Astrocyte (in vitro differentiated cells and primary cell): ENCODE data around the gene MDM1. TPM values are rescaled to one million over a fixed set of nuclear protein-coding genes. Genes with fewer than 3 reads are reported as not detected.

Source experiments
- DNase-seq: peaks from one replicate; pipeline ENCODE4 v3.0.0-alpha.2; 2010; ENCODE audit warnings: low read depth
- FAIRE-seq: peaks from 2 replicates; lab custom pipeline; 2011; peaks lifted over from hg19 to GRCh38; lab: Jason Lieb, UNC
- H2AFZ ChIP-seq: 2 replicates; pipeline ENCODE4 v1.6.0; 2012; ENCODE audit warnings: low read depth, low read length, inconsistent platforms
- H3K27ac ChIP-seq: 2 replicates; pipeline ENCODE4 v1.5.1; 2011; ENCODE audit warnings: low read depth, low read length, inconsistent platforms
- H3K27me3 ChIP-seq: 2 replicates; pipeline ENCODE4 v1.6.0; 2011; ENCODE audit warnings: low read length, inconsistent platforms; ENCODE audit not compliant: insufficient read depth
- H3K36me3 ChIP-seq: 2 replicates; pipeline ENCODE4 v1.5.1; 2011; ENCODE audit warnings: low read length, inconsistent platforms; ENCODE audit not compliant: insufficient read depth
- H3K4me1 ChIP-seq: 2 replicates; pipeline ENCODE4 v1.5.1; 2011; ENCODE audit warnings: low read length, inconsistent platforms; ENCODE audit not compliant: insufficient read depth
- H3K4me2 ChIP-seq: 2 replicates; pipeline ENCODE4 v1.6.0; 2012; ENCODE audit warnings: low read length, inconsistent platforms
- H3K4me3 ChIP-seq: 2 replicates; pipeline ENCODE4 v1.5.1; 2011; ENCODE audit warnings: low read depth, mild to moderate bottlenecking, low read length, inconsistent platforms; ENCODE audit not compliant: insufficient read depth
- H3K79me2 ChIP-seq: 2 replicates; pipeline ENCODE4 v1.6.0; 2012; ENCODE audit warnings: mild to moderate bottlenecking, low read length, inconsistent platforms; ENCODE audit not compliant: insufficient read depth
- H3K9ac ChIP-seq: 2 replicates; pipeline ENCODE4 v1.6.0; 2012; ENCODE audit warnings: mild to moderate bottlenecking, low read length, inconsistent platforms
- H3K9me3 ChIP-seq: 2 replicates; pipeline ENCODE4 v1.5.1; 2012; ENCODE audit warnings: low read depth, mild to moderate bottlenecking, low read length, inconsistent platforms; ENCODE audit not compliant: insufficient read depth
- H4K20me1 ChIP-seq: 2 replicates; pipeline ENCODE4 v1.6.0; 2012; ENCODE audit warnings: low read length, inconsistent platforms; ENCODE audit not compliant: insufficient read depth
- H3K27ac Mint-ChIP-seq: one replicate; pipeline ENCODE4 v1.8.0; 2021; ENCODE audit warnings: mild to moderate bottlenecking, mixed read lengths; ENCODE audit not compliant: unreplicated experiment
- H3K27me3 Mint-ChIP-seq: one replicate; pipeline ENCODE4 v1.8.0; 2021; ENCODE audit warnings: low read depth, mixed read lengths; ENCODE audit not compliant: unreplicated experiment
- H3K36me3 Mint-ChIP-seq: one replicate; pipeline ENCODE4 v1.8.0; 2021; ENCODE audit warnings: low read depth, mixed read lengths; ENCODE audit not compliant: unreplicated experiment
- H3K4me1 Mint-ChIP-seq: one replicate; pipeline ENCODE4 v1.8.0; 2021; ENCODE audit warnings: low read depth, mixed read lengths; ENCODE audit not compliant: unreplicated experiment
- H3K4me3 Mint-ChIP-seq: one replicate; pipeline ENCODE4 v1.8.0; 2021; ENCODE audit warnings: mild to moderate bottlenecking, moderate library complexity, mixed read lengths; ENCODE audit not compliant: unreplicated experiment
- H3K9me3 Mint-ChIP-seq: one replicate; pipeline ENCODE4 v1.8.0; 2021; ENCODE audit warnings: mild to moderate bottlenecking, mixed read lengths; ENCODE audit not compliant: unreplicated experiment
- CTCF ChIP-seq: IDR thresholded peaks from 2 replicates; pipeline ENCODE4 v1.5.1; 2011; ENCODE audit warnings: low read depth, mild to moderate bottlenecking, inconsistent platforms, low read length, moderate library complexity; ENCODE audit not compliant: insufficient read depth
- EZH2 ChIP-seq: IDR thresholded peaks from 2 replicates; pipeline ENCODE4 v1.6.1; 2012; ENCODE audit warnings: mild to moderate bottlenecking, low read length, inconsistent platforms; ENCODE audit not compliant: insufficient read depth
- total RNA-seq: library from RNA; stranded (reverse); gene quantifications from 2 replicates; pipeline ENCODE4 v1.2.1, GENCODE V29; 2021

MDM1 gene
- total RNA-seq, 1 donor from 2014 or later, result 10.8 TPM

DNA sequence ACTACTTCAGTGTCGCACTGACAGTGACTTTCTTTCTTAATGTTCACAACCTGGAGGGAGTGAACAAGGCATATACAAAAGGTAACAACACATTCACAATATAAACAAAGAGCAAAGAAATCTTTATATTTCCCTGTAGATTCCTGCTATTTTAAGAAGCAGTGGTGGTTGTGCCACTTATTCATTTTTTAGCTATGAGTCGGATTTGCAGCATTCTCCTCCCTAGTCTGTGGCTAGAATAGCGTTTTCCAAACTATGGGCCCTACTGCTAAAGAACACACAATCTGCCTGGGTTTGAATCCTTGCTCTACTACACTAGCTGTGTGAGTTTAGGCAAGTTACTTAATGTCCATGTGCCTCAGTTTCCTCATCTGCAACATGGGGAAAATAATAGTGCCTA is 18.6 kb upstream of the MDM1 start:
- Histone ChIP-seq H3K4me3 (no peak overlapping the region), H3K27ac (no peak overlapping the region), H3K4me2 (peak overlapping the region; percentile 30), H4K20me1 (no peaks in the 10 kb centered on the region), H3K9ac (no peak overlapping the region), H2AFZ (no peak overlapping the region), H3K79me2 (no peaks in the 10 kb centered on the region), H3K27me3 (no peaks in the 10 kb centered on the region), H3K36me3 (no peaks in the 10 kb centered on the region), H3K9me3 (no peaks in the 10 kb centered on the region), H3K4me1 (peaks cover 13% of the 10 kb centered on the region)
- H3K36me3 Mint-ChIP-seq, result no peaks in the 10 kb centered on the region
- H3K4me1 Mint-ChIP-seq, result peaks cover 19% of the 10 kb centered on the region
- FAIRE-seq (peak; percentile 49), DNase-seq (peak; percentile 59)
- no peaks in the 10 kb centered on the region for H3K9me3 Mint-ChIP-seq
- no peaks in the 10 kb centered on the region for H3K27me3 Mint-ChIP-seq
- H3K27ac Mint-ChIP-seq, result no peak overlapping the region
- H3K4me3 Mint-ChIP-seq, result no peak overlapping the region
- TF ChIP-seq EZH2 (no peak), CTCF (no peak)

GRCh38 chr12:68349921-68350606 is 17.9 kb upstream of the MDM1 start:
- FAIRE-seq (no peak), DNase-seq (no peak)
- H3K36me3 Mint-ChIP-seq, result no peaks in the 10 kb centered on the region
- H3K4me1 Mint-ChIP-seq, result peaks cover 19% of the 10 kb centered on the region
- H3K9me3 ChIP-seq, result no peaks in the 10 kb centered on the region
- no peak overlapping the region for H3K27ac Mint-ChIP-seq
- peaks cover 13% of the 10 kb centered on the region for H3K4me1 ChIP-seq
- H3K9ac ChIP-seq, result no peak overlapping the region
- H2AFZ ChIP-seq, result no peak overlapping the region
- no peak overlapping the region for H3K27ac ChIP-seq
- H3K27me3 ChIP-seq, result no peaks in the 10 kb centered on the region
- no peaks in the 10 kb centered on the region for H4K20me1 ChIP-seq
- H3K4me3 Mint-ChIP-seq, result no peak overlapping the region
- no peaks in the 10 kb centered on the region for H3K79me2 ChIP-seq
- no peaks in the 10 kb centered on the region for H3K36me3 ChIP-seq
- no peak for TF ChIP-seq EZH2
- no peak for TF ChIP-seq CTCF
- no peaks in the 10 kb centered on the region for H3K27me3 Mint-ChIP-seq
- peak overlapping the region; percentile 30 for H3K4me2 ChIP-seq
- H3K4me3 ChIP-seq, result no peak overlapping the region
- H3K9me3 Mint-ChIP-seq, result no peaks in the 10 kb centered on the region

DNA sequence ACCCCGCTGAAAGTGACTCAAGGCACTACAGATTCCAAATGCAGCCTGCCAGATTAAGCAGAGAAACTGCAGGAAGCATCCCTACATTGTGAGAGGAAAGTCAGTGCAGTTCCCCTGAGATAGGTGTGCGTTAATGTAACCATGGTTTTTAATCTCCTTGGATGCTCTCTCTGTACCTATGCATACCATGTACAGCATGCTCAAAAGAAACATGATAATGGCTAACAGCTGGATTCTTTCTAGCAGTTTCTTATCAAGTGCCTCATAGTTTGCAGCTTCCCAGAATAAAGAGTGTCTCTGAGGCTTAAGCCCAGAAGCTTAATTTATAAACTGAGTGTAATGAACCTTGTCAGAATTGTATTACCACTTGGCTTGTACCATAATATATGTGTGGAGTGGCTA is 17.1 kb upstream of the MDM1 start:
- no peaks in the 10 kb centered on the region for H3K79me2 ChIP-seq
- H3K36me3 ChIP-seq, result no peaks in the 10 kb centered on the region
- H3K9me3 Mint-ChIP-seq, result no peaks in the 10 kb centered on the region
- H3K27ac Mint-ChIP-seq, result no peak overlapping the region
- no peak overlapping the region for H3K27ac ChIP-seq
- H3K27me3 Mint-ChIP-seq, result no peaks in the 10 kb centered on the region
- H3K9ac ChIP-seq, result no peak overlapping the region
- H3K4me1 ChIP-seq, result peaks cover 13% of the 10 kb centered on the region
- FAIRE-seq (no peak), DNase-seq (peak; percentile 56)
- H3K27me3 ChIP-seq, result peaks cover 3% of the 10 kb centered on the region
- no peak for TF ChIP-seq EZH2
- TF ChIP-seq CTCF, result no peak
- no peaks in the 10 kb centered on the region for H3K9me3 ChIP-seq
- no peaks in the 10 kb centered on the region for H4K20me1 ChIP-seq
- H3K4me3 Mint-ChIP-seq, result no peak overlapping the region
- H3K4me2 ChIP-seq, result no peak overlapping the region
- no peaks in the 10 kb centered on the region for H3K36me3 Mint-ChIP-seq
- H2AFZ ChIP-seq, result no peak overlapping the region
- peaks cover 19% of the 10 kb centered on the region for H3K4me1 Mint-ChIP-seq
- no peak overlapping the region for H3K4me3 ChIP-seq
